Measurements from ENCODE around the gene BCAN. TPM values are rescaled to one million over a fixed set of nuclear protein-coding genes. Genes with fewer than 3 reads are reported as not detected.
A peak's percentile ranks its signal among the peaks of the same experiment; 100 is the strongest.

Gene BCAN
- total and polyA plus RNA-seq, 3 donors from 2014 or later = 3.3 to 9.7 (median 8.8) TPM

DNA sequence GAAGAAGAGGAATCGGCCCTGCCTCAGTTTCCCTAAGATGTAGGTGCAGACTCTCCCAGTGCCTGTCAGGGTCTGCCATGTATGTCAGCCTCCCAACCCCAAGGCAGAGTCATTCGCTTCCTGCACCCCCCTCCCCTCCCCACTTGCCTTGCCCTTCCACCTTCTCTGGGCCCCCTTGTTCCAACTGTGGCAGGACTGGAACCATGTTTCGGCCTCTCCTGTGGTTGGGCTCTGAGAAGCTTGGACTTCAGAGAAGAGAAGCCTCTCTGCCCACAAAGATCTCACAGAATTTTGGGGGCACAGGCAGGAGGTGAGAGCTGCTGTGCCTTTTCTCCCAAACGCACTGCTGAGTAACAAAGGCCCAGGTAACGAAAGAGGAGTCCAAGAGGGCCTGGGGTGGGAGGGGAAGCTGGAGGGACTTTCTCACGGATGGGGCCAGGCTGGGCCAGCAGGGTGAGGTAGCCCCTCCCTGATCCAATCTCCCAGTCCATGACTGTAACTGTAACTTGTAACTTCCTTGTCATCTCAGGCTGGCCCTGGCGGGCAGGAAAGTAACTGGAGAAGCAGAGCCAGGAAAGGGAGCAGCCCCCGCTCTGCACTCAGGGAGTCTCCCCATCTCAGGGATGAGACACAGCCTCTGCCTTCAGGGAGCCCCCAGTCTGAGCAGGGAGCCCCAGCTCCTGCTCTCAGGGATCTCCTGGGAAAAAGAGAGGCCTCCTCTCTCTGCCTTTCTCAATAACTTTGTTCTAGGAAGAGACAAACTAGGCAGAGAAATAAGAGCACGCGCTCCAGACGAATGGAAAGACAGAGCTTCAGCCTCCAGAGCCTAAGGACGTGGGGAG, 52.2 kb downstream of the BCAN start:
- peak; percentile 51 for DNase-seq
- no peaks in the 10 kb centered on the region for H3K36me3 ChIP-seq (ENCODE audit: low read depth, missing control alignments)
- no peaks in the 10 kb centered on the region for H3K27me3 ChIP-seq
- no peaks in the 10 kb centered on the region for H3K9me3 ChIP-seq
- H3K4me1 ChIP-seq = peaks cover 8% of the 10 kb centered on the region
- intact Hi-C loops (cut with DNase I; ENCODE audit: low total_unique reads) = no loop called here
- WGBS, 2 donors = 77 to 79% methylated on average over 11 to 12 of the region's 12 CpGs
- TF ChIP-seq, protein P1, sequence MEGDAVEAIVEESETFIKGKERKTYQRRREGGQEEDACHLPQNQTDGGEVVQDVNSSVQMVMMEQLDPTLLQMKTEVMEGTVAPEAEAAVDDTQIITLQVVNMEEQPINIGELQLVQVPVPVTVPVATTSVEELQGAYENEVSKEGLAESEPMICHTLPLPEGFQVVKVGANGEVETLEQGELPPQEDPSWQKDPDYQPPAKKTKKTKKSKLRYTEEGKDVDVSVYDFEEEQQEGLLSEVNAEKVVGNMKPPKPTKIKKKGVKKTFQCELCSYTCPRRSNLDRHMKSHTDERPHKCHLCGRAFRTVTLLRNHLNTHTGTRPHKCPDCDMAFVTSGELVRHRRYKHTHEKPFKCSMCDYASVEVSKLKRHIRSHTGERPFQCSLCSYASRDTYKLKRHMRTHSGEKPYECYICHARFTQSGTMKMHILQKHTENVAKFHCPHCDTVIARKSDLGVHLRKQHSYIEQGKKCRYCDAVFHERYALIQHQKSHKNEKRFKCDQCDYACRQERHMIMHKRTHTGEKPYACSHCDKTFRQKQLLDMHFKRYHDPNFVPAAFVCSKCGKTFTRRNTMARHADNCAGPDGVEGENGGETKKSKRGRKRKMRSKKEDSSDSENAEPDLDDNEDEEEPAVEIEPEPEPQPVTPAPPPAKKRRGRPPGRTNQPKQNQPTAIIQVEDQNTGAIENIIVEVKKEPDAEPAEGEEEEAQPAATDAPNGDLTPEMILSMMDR (IDR thresholded peaks at IDR 0.05) = no peak
- TF ChIP-seq POLR2A (IDR thresholded peaks at IDR 0.05) = no peak
- no peak overlapping the region for H3K4me3 ChIP-seq
- H3K27ac ChIP-seq = no peak overlapping the region

DNA sequence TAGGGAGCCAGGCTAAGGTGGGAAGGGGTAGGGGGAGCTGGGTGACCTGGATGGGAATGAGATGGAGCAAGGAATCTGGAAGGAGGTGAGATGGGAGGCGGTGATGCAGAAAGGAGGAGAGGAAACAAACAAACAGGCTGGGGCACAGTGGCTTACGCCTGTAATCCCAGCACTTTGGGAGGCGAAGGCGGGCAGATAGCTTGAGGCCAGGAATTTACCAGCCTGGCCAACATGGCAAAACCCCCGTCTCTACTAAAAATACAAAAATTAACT, 52.7 kb downstream of the BCAN start:
- Histone ChIP-seq H3K27ac (no peak overlapping the region), H3K4me1 (peaks cover 3% of the 10 kb centered on the region)

DNA sequence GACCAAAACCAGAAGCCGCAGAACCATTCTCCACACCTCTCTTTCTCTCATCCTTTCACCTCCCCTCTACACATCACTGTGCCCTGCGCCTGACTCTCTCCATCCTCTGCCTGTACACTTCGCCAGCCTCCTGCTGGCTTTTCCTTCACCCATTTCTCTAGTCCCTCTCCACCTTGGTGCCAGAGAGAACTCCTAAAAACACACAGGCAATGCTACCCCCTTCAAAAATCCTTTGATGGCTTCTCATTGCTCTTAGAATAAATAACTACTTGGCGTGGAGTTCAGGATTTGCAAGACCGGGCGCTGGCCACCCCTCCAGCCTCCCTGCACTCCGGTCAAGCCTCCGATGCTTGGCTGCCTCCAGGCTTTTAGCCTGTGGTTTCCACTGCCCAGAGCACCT, 54.8 kb downstream of the BCAN start:
- TF ChIP-seq, protein P1 (IDR thresholded peaks at IDR 0.05) = no peak
- TF ChIP-seq POLR2A (IDR thresholded peaks at IDR 0.05) = no peak
- no peaks in the 10 kb centered on the region for H3K27me3 ChIP-seq
- whole genome bisulfite sequencing, 2 donors = 94% methylated on average over 8 of the region's 8 CpGs
- intact Hi-C loops (cut with DNase I; ENCODE audit: low total_unique reads) = no loop called here
- H3K9me3 ChIP-seq = no peaks in the 10 kb centered on the region
- DNase-seq = no peak
- H3K27ac ChIP-seq = no peak overlapping the region
- H3K4me1 ChIP-seq = no peaks in the 10 kb centered on the region
- H3K4me3 ChIP-seq = no peak overlapping the region
- H3K36me3 ChIP-seq (ENCODE audit: low read depth, missing control alignments) = no peaks in the 10 kb centered on the region

More for the DNA sequence above, 52.7 kb downstream of the BCAN start:
- Histone ChIP-seq H3K36me3 (ENCODE audit: low read depth, missing control alignments) (no peaks in the 10 kb centered on the region), H3K4me3 (no peak overlapping the region), H3K9me3 (no peaks in the 10 kb centered on the region), H3K27me3 (no peaks in the 10 kb centered on the region)
- 93 to 95% methylated on average over 5 of the region's 5 CpGs for WGBS, 2 donors
- TF ChIP-seq POLR2A (IDR thresholded peaks at IDR 0.05) = no peak
- TF ChIP-seq, protein P1 (IDR thresholded peaks at IDR 0.05) = no peak
- no peak for DNase-seq
- intact Hi-C loops (cut with DNase I; ENCODE audit: low total_unique reads) = no loop called here

DNA sequence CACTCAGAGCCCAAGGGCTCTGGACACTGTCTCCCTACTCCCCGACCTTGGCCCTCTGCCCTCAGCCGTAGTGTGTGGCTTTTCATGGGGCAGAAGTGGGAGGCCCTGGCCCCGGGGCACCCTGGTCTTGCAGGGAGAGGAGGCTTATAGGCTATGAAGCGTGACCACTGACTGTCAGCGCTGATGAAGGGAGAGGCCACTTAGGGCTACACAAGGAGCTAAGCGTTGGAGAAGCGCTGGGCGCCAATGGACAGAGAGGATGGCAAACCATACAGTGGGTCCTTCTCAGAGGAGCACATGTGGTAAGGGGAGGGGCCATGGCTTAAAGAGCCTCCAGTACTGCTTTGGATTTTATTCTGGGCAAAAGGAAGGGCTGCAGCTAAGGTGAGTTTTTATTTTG, 55.6 kb downstream of the BCAN start:
- no peak for DNase-seq
- intact Hi-C loops (cut with DNase I; ENCODE audit: low total_unique reads) = no loop called here
- WGBS, 2 donors = 81 to 83% methylated on average over 8 of the region's 8 CpGs

More for the DNA sequence above, 55.6 kb downstream of the BCAN start:
- Histone ChIP-seq H3K4me1 (no peaks in the 10 kb centered on the region), H3K27me3 (no peaks in the 10 kb centered on the region), H3K27ac (no peak overlapping the region), H3K9me3 (no peaks in the 10 kb centered on the region), H3K4me3 (no peak overlapping the region), H3K36me3 (ENCODE audit: low read depth, missing control alignments) (no peaks in the 10 kb centered on the region)
- TF ChIP-seq, protein P1 (IDR thresholded peaks at IDR 0.05) = no peak
- TF ChIP-seq POLR2A (IDR thresholded peaks at IDR 0.05) = no peak
